CD14-positive monocyte (primary cell): ENCODE measurements around the gene TRAF1. TPM values are rescaled to one million over a fixed set of nuclear protein-coding genes. Genes with fewer than 3 reads are reported as not detected.
A peak's percentile ranks its signal among the peaks of the same experiment; 100 is the strongest.

Experiments used
- DNase-seq, 3 donors: peaks; one replicate each; pipeline ENCODE4 v3.0.0-alpha.2; 2011 to 2022
- H2AFZ ChIP-seq: 2 replicates; pipeline ENCODE4 v1.6.0; 2012; ENCODE audit warnings: mild to moderate bottlenecking, low read depth, low read length, inconsistent platforms; ENCODE audit not compliant: insufficient read depth, poor library complexity, severe bottlenecking
- H3K27ac ChIP-seq, 2 donors: 1 replicate in 1 of 2; 2 replicates in 1 of 2; pipeline ENCODE4 v1.5.1; 2012 to 2013; ENCODE audit warnings: low read length in 2 of 2, control low read depth in 1 of 2, inconsistent platforms in 1 of 2, low read depth in 1 of 2, mild to moderate bottlenecking in 1 of 2
- H3K27me3 ChIP-seq, 2 donors: one replicate each; pipeline versions ENCODE4 v1.6.0 to v1.6.1; 2011 to 2013; ENCODE audit warnings: low read length in 2 of 2; ENCODE audit not compliant: control insufficient read depth in 2 of 2, insufficient read depth in 2 of 2
- H3K36me3 ChIP-seq, 2 donors: replicated peaks in 1 of 2; 1 replicate in 1 of 2; 2 replicates in 1 of 2; pipeline versions ENCODE4 v1.5.1 to v1.6.1; 2012 to 2013; ENCODE audit warnings: low read length in 2 of 2, control low read depth in 1 of 2, inconsistent platforms in 1 of 2, mild to moderate bottlenecking in 1 of 2; ENCODE audit not compliant: insufficient read depth in 2 of 2, control insufficient read depth in 1 of 2
- H3K4me1 ChIP-seq, 2 donors: 1 replicate in 1 of 2; 2 replicates in 1 of 2; pipeline versions ENCODE4 v1.5.1 to v1.6.1; 2012 to 2013; ENCODE audit warnings: low read length in 2 of 2, control low read depth in 1 of 2, inconsistent platforms in 1 of 2, mild to moderate bottlenecking in 1 of 2, moderate library complexity in 1 of 2; ENCODE audit not compliant: insufficient read depth in 2 of 2, control insufficient read depth in 1 of 2
- H3K4me2 ChIP-seq: replicated peaks from 2 replicates; pipeline ENCODE3; 2012; ENCODE audit warnings: low read length, moderate library complexity, mild to moderate bottlenecking; ENCODE audit not compliant: poor library complexity, severe bottlenecking; ENCODE audit errors: extremely low read depth
- H3K4me3 ChIP-seq, 3 experiments: fragments of 200-600 bp in 1 of 3; sonication (generic) in 1 of 3; replicated peaks in 1 of 3; 1 replicate in 2 of 3; 2 replicates in 1 of 3; pipeline ENCODE4 v1.5.1; 2011 to 2013; ENCODE audit warnings: low read length in 3 of 3, mild to moderate bottlenecking in 3 of 3, control low read depth in 2 of 3, low read depth in 2 of 3, inconsistent platforms in 1 of 3, moderate library complexity in 1 of 3
- H3K79me2 ChIP-seq: 2 replicates; pipeline ENCODE4 v1.6.0; 2012; ENCODE audit warnings: mild to moderate bottlenecking, control low read depth, inconsistent platforms, low read length, moderate library complexity; ENCODE audit not compliant: insufficient read depth
- H3K9ac ChIP-seq: 2 replicates; pipeline ENCODE4 v1.6.0; 2017; ENCODE audit warnings: low read length, mild to moderate bottlenecking; ENCODE audit not compliant: insufficient read depth, poor library complexity, severe bottlenecking
- H3K9me3 ChIP-seq, 2 donors: replicated peaks in 1 of 2; 1 replicate in 1 of 2; 2 replicates in 1 of 2; pipeline versions ENCODE4 v1.5.1 to v1.6.1; 2012 to 2013; ENCODE audit warnings: low read length in 2 of 2, control low read depth in 1 of 2; ENCODE audit not compliant: control insufficient read depth in 1 of 2, insufficient read depth in 1 of 2
- H4K20me1 ChIP-seq: 2 replicates; pipeline ENCODE4 v1.6.0; 2012; ENCODE audit warnings: mild to moderate bottlenecking, low read length, control low read depth, moderate library complexity; ENCODE audit not compliant: insufficient read depth
- H3K27ac Mint-ChIP-seq, 7 donors: one replicate each; pipeline ENCODE4 v1.8.0; 2020; ENCODE audit warnings: mild to moderate bottlenecking in 7 of 7, mixed read lengths in 7 of 7, moderate library complexity in 6 of 7, inconsistent platforms in 2 of 7
- H3K27me3 Mint-ChIP-seq, 3 donors: one replicate each; pipeline ENCODE4 v1.8.0; 2021 to 2022; ENCODE audit warnings: low read depth in 3 of 3, mild to moderate bottlenecking in 3 of 3, mixed read lengths in 3 of 3, moderate library complexity in 3 of 3, inconsistent platforms in 1 of 3
- H3K36me3 Mint-ChIP-seq, 2 donors: one replicate each; pipeline ENCODE4 v1.8.0; 2020; ENCODE audit warnings: mixed read lengths in 2 of 2, inconsistent platforms in 1 of 2, mild to moderate bottlenecking in 1 of 2
- H3K4me1 Mint-ChIP-seq: one replicate; pipeline ENCODE4 v1.8.0; 2020; ENCODE audit warnings: mild to moderate bottlenecking, mixed read lengths
- H3K4me3 Mint-ChIP-seq, 2 donors: one replicate each; pipeline ENCODE4 v1.8.0; 2020; ENCODE audit warnings: mild to moderate bottlenecking in 2 of 2, mixed read lengths in 2 of 2, moderate library complexity in 1 of 2
- H3K9me3 Mint-ChIP-seq, 7 donors: one replicate each; pipeline ENCODE4 v1.8.0; 2020 to 2022; ENCODE audit warnings: mixed read lengths in 7 of 7, mild to moderate bottlenecking in 6 of 7, moderate library complexity in 6 of 7, inconsistent platforms in 2 of 7
- CTCF ChIP-seq: fragments of 200-600 bp; IDR thresholded peaks from one replicate; pipeline ENCODE4 v1.8.0; 2022; ENCODE audit warnings: antibody characterized with exemption, mild to moderate bottlenecking
- WGBS: methylation state at CpG from one replicate; pipeline ENCODE4 v1.1.5; 2013; ENCODE audit warnings: missing lambda C conversion rate; ENCODE audit not compliant: insufficient coverage; 5-methylcytosine and 5-hydroxymethylcytosine counted together
- intact Hi-C, 2 donors: fragments of 100-400 bp; cut with micrococcal nuclease; formaldehyde crosslinking; loops; one replicate each; pipeline versions ENCODE4 v1.15.0 to v1.15.1; 2023
- polyA plus RNA-seq, 3 donors: library from polyadenylated mRNA; depleted of rRNA in 1 of 3; unstranded in 2 of 3; stranded (reverse) in 1 of 3; fragments of 300-500 nt in 2 of 3; fragments of >200 nt in 1 of 3; fragmentation: Illumina TruSeq in 2 of 3; gene quantifications; 1 replicate in 2 of 3; 2 replicates in 1 of 3; pipeline ENCODE4 v1.2.3, GENCODE V29; 2012 to 2021

TRAF1 gene
- polyA plus RNA-seq, 3 donors: 0.15 to 22.8 (median 0.74) TPM

DNA sequence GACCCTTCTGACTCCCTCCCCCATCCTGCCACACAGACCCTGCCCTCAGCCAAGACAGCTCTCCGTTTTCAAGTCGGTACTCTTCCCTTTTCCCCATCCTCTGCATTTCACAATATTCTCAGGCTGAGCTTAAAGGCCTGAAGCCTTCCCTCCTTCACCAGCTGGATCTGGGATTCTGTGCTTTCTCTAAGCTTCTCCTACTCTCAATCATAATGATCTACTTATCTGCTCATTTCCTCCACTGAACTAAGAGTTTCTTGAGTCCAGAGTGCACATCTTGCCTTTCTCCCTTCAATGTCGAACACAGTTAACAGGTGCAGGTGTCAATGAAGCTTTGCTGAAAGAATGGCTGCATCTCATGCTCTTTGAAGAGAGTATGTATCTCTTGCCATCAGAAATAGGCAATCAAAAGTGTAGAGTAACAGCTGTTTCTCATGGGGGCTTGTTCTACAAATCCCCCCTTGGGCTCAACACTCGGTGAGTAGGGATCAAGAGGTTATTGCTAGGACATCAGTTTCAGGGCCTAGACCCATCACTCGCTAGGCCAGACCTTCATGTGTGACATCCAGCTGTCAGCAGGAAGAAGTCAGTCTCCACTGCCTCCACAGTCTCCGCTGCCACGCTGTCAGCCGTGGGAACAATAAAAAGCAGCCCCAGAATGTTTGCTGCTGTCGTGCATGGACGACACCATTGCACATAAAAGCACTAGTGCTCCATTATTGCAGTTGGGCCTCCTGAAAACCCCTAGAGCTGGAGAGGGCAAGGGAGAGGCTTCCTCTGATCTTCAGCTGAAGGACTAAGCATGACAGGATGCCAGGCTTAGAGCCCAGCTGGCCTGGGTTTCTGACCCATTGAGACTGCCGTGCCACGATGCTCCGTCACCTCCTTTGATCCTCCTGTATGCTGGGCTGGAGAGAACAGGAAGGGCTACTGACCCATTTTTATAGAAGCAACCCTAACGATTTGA is 23.7 kb downstream of the TRAF1 start:
- Mint-ChIP-seq H3K27me3 (peaks cover 0 to 7% (median 2%) of the 10 kb centered on the region in 3 donors), H3K27ac (peak overlapping the region in 2 of 7 donors; percentile 21 to 74), H3K9me3 (no peaks in the 10 kb centered on the region), H3K36me3 (peaks cover 6 to 8% of the 10 kb centered on the region in 2 donors), H3K4me1 (peaks cover 5% of the 10 kb centered on the region), H3K4me3 (no peak overlapping the region)
- H3K9ac ChIP-seq: no peak overlapping the region
- no peak overlapping the region for H3K4me2 ChIP-seq
- H3K9me3 ChIP-seq: no peaks in the 10 kb centered on the region
- H3K27me3 ChIP-seq: no peaks in the 10 kb centered on the region
- H3K36me3 ChIP-seq: peaks cover 0 to 10% of the 10 kb centered on the region in 2 donors
- DNase-seq: peak in 1 of 3 donors; percentile 18
- H2AFZ ChIP-seq: no peak overlapping the region
- TF ChIP-seq CTCF: no peak
- no peaks in the 10 kb centered on the region for H3K79me2 ChIP-seq
- H4K20me1 ChIP-seq: no peaks in the 10 kb centered on the region
- WGBS: 81% methylated on average over 13 of the region's 14 CpGs
- H3K27ac ChIP-seq: no peak overlapping the region
- intact Hi-C loops: no loop called here
- no peak overlapping the region for H3K4me3 ChIP-seq
- H3K4me1 ChIP-seq: no peaks in the 10 kb centered on the region

DNA sequence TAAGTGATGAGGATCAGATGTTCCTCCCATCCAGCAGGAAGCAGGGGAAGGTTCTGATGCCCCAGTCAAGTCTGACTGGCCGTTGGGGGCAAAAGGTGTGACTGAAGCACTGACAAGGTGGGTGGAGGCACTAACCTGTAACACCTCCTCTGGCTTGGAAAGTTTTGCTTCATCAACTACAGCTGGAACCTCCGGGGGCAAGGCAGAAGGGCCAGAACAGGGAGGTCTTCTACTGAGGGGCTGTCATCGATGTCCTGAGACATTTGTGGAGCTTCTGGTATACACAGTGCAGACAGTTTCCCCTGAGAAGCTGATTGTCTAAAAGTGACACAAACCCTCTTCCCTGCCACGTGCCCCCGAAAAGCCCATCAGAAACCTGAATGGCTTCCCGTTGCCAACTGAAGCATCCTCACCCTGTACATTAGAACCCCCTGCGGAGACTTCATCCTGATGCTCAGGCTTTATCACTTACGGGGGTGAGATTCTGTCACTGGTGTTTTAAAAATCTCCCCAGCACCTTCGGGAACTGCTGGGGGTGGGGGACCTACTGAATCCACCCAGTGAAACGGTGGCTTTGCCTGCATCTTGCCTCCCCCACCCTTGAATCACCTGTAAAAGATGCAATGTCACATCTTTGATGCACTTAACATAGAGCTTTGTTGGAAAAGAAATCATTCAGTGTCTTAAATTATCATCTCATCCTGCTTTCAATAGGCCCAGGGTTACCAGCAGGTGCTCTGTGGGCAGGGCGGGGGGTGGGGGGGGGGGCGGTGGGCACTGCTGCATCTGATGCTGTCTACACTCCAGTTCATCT is 24.6 kb downstream of the TRAF1 start:
- intact Hi-C loops: no loop called here
- Histone ChIP-seq H3K4me2 (no peak overlapping the region), H3K4me1 (peaks cover 5 to 6% of the 10 kb centered on the region in 2 donors), H3K79me2 (no peaks in the 10 kb centered on the region), H3K27me3 (no peaks in the 10 kb centered on the region), H3K9me3 (no peaks in the 10 kb centered on the region), H3K4me3 (no peak overlapping the region), H3K9ac (no peak overlapping the region), H2AFZ (no peak overlapping the region), H4K20me1 (no peaks in the 10 kb centered on the region), H3K36me3 (peaks cover 0 to 10% of the 10 kb centered on the region in 2 donors), H3K27ac (no peak overlapping the region)
- Mint-ChIP-seq H3K27me3 (peaks cover 0 to 5% (median 2%) of the 10 kb centered on the region in 3 donors), H3K36me3 (peaks cover 3 to 8% of the 10 kb centered on the region in 2 donors), H3K9me3 (no peaks in the 10 kb centered on the region), H3K27ac (no peak overlapping the region), H3K4me1 (peaks cover 10% of the 10 kb centered on the region), H3K4me3 (no peak overlapping the region)
- 89% methylated on average over 4 of the region's 12 CpGs for WGBS
- DNase-seq: no peak
- no peak for TF ChIP-seq CTCF
